Panc1 (cell line): ENCODE data around the gene CAPN7.

Experiments
- POLR2AphosphoS5 ChIP-seq: IDR thresholded peaks from 2 replicates; pipeline ENCODE4 v1.6.1; 2012; ENCODE audit warnings: mild to moderate bottlenecking, low read depth, low read length, moderate library complexity
- SIN3A ChIP-seq: IDR thresholded peaks from 2 replicates; pipeline ENCODE4 v1.6.1; 2012; ENCODE audit warnings: low read depth, mild to moderate bottlenecking, low read length, moderate library complexity, borderline replicate concordance; ENCODE audit not compliant: insufficient read depth
- TF ChIP-seq, protein P1 (sequence below): fragments of 450-650 bp; IDR thresholded peaks from 2 replicates; pipeline ENCODE4 v1.5.1; 2017; ENCODE audit warnings: mild to moderate bottlenecking

DNA sequence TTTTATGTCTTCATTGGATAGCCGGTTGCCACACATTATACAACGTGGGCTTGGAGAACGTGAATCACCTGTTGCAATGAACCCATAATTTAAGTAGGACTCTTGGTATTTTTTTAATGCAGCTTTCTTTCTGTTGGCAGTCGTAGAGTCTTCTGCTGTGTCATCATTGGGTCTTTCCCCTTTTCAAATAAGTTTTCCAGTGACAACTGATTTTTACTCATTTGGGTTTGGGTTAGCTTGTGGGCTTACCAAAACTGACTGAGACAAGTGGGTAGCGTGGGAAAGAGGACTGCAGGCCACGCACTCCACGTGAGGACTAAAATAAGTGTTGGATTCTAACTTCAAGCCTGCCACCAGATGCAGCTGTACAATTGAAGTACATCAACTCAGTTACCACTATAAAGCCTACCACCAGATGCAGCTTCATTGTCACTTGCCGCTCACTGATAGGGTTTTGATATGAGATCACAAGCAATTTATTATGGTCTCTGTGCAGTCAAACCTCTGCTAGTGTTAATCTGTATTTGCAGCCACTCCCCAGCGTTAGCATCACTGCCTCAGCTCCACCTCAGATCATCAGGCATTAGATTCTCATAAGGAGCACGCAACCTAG, 6.4 kb upstream of the CAPN7 start:
- TF ChIP-seq, protein P1, sequence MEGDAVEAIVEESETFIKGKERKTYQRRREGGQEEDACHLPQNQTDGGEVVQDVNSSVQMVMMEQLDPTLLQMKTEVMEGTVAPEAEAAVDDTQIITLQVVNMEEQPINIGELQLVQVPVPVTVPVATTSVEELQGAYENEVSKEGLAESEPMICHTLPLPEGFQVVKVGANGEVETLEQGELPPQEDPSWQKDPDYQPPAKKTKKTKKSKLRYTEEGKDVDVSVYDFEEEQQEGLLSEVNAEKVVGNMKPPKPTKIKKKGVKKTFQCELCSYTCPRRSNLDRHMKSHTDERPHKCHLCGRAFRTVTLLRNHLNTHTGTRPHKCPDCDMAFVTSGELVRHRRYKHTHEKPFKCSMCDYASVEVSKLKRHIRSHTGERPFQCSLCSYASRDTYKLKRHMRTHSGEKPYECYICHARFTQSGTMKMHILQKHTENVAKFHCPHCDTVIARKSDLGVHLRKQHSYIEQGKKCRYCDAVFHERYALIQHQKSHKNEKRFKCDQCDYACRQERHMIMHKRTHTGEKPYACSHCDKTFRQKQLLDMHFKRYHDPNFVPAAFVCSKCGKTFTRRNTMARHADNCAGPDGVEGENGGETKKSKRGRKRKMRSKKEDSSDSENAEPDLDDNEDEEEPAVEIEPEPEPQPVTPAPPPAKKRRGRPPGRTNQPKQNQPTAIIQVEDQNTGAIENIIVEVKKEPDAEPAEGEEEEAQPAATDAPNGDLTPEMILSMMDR = no peak
- TF ChIP-seq POLR2AphosphoS5 (no peak), SIN3A (no peak)
